H9 (cell line): ENCODE results near the gene PRR23E. TPM values are rescaled to one million over a fixed set of nuclear protein-coding genes. Genes with fewer than 3 reads are reported as not detected.

Experiments used
- DNase-seq: peaks from one replicate; pipeline ENCODE4 v3.0.0-alpha.2; 2017
- H2AFZ ChIP-seq: one replicate; pipeline ENCODE4 v1.6.1; 2013; ENCODE audit warnings: mild to moderate bottlenecking, low read length, control low read depth, moderate library complexity
- H2AK5ac ChIP-seq: 2 replicates; pipeline ENCODE4 v1.6.1; 2013; ENCODE audit warnings: low read length, control low read depth, mixed read lengths; ENCODE audit not compliant: insufficient read length
- H2BK120ac ChIP-seq: one replicate; pipeline ENCODE4 v1.6.1; 2013; ENCODE audit warnings: low read depth, mild to moderate bottlenecking, low read length, control low read depth, inconsistent platforms; ENCODE audit not compliant: poor library complexity, severe bottlenecking
- H2BK12ac ChIP-seq: 2 replicates; pipeline ENCODE4 v1.6.1; 2013; ENCODE audit warnings: low read length, control low read depth, mixed read lengths, low read depth; ENCODE audit not compliant: insufficient read length
- H2BK15ac ChIP-seq: 2 replicates; pipeline ENCODE4 v1.6.1; 2013; ENCODE audit warnings: low read depth, low read length, control low read depth
- H2BK20ac ChIP-seq: one replicate; pipeline ENCODE4 v1.6.1; 2013; ENCODE audit warnings: low read depth, mild to moderate bottlenecking, low read length, control low read depth, inconsistent platforms; ENCODE audit not compliant: poor library complexity, severe bottlenecking
- H2BK5ac ChIP-seq: 2 replicates; pipeline ENCODE4 v1.6.1; 2013; ENCODE audit warnings: low read length, control low read depth, mixed read lengths; ENCODE audit not compliant: insufficient read length
- H3K14ac ChIP-seq: 2 replicates; pipeline ENCODE4 v1.6.1; 2013; ENCODE audit warnings: low read length, control low read depth; ENCODE audit not compliant: insufficient read depth
- H3K18ac ChIP-seq: 2 replicates; pipeline ENCODE4 v1.6.1; 2013; ENCODE audit warnings: low read depth, mild to moderate bottlenecking, mixed read lengths, low read length, control low read depth; ENCODE audit not compliant: insufficient read length
- H3K23ac ChIP-seq: 2 replicates; pipeline ENCODE4 v1.6.1; 2013; ENCODE audit warnings: low read length, control low read depth, mixed read lengths, low read depth; ENCODE audit not compliant: insufficient read length
- H3K23me2 ChIP-seq: 2 replicates; pipeline ENCODE4 v1.6.1; 2013; ENCODE audit warnings: low read depth, mild to moderate bottlenecking, mixed read lengths, low read length, control low read depth; ENCODE audit not compliant: insufficient read length, poor library complexity, severe bottlenecking
- H3K27ac ChIP-seq: 2 replicates; pipeline ENCODE4 v1.5.1; 2013; ENCODE audit warnings: low read length, control low read depth, mixed read lengths, low read depth; ENCODE audit not compliant: insufficient read length
- H3K27me3 ChIP-seq: 2 replicates; pipeline ENCODE4 v1.6.1; 2013; ENCODE audit warnings: low read length, control low read depth, inconsistent platforms; ENCODE audit not compliant: insufficient read depth
- H3K4ac ChIP-seq: 2 replicates; pipeline ENCODE4 v1.6.1; 2013; ENCODE audit warnings: low read depth, mild to moderate bottlenecking, control low read depth, inconsistent platforms, low read length, moderate library complexity
- H3K4me1 ChIP-seq: 2 replicates; pipeline ENCODE4 v1.6.1; 2013; ENCODE audit warnings: low read length, control low read depth, inconsistent platforms; ENCODE audit not compliant: insufficient read depth
- H3K4me2 ChIP-seq: 2 replicates; pipeline ENCODE4 v1.6.1; 2013; ENCODE audit warnings: low read length, control low read depth, mixed read lengths; ENCODE audit not compliant: insufficient read length, insufficient read depth
- H3K56ac ChIP-seq: 2 replicates; pipeline ENCODE4 v1.6.1; 2013; ENCODE audit warnings: low read depth, mild to moderate bottlenecking, mixed read lengths, low read length, control low read depth; ENCODE audit not compliant: insufficient read length
- H3K79me1 ChIP-seq: 2 replicates; pipeline ENCODE4 v1.6.1; 2013; ENCODE audit warnings: low read depth, mild to moderate bottlenecking, moderate library complexity, low read length, control low read depth, inconsistent platforms; ENCODE audit not compliant: insufficient read depth, poor library complexity, severe bottlenecking
- H3K79me2 ChIP-seq: 2 replicates; pipeline ENCODE4 v1.6.1; 2013; ENCODE audit warnings: low read length, control low read depth, inconsistent platforms; ENCODE audit not compliant: insufficient read depth
- H3K9ac ChIP-seq: 2 replicates; pipeline ENCODE4 v1.6.1; 2013; ENCODE audit warnings: low read length, control low read depth, mixed read lengths; ENCODE audit not compliant: insufficient read length; ENCODE audit errors: extremely low read depth
- H3K9me3 ChIP-seq: one replicate; pipeline ENCODE4 v1.6.1; 2013; ENCODE audit warnings: low read depth, low read length, inconsistent platforms; ENCODE audit not compliant: control insufficient read depth
- H3T11ph ChIP-seq: one replicate; pipeline ENCODE4 v1.6.1; 2013; ENCODE audit warnings: mild to moderate bottlenecking, low read length, control low read depth, inconsistent platforms
- H4K20me1 ChIP-seq: one replicate; pipeline ENCODE4 v1.6.1; 2013; ENCODE audit not compliant: control insufficient read depth, insufficient read length, insufficient read depth
- H4K5ac ChIP-seq: 2 replicates; pipeline ENCODE4 v1.6.1; 2013; ENCODE audit warnings: low read depth, mild to moderate bottlenecking, mixed read lengths, low read length, control low read depth; ENCODE audit not compliant: insufficient read length
- H4K8ac ChIP-seq: replicated peaks from 2 replicates; pipeline ENCODE4 v1.6.1; 2013; ENCODE audit warnings: low read length, control low read depth, mixed read lengths, low read depth; ENCODE audit not compliant: insufficient read length
- H4K91ac ChIP-seq: 2 replicates; pipeline ENCODE4 v1.6.1; 2013; ENCODE audit warnings: low read depth, mild to moderate bottlenecking, moderate library complexity, mixed read lengths, low read length, control low read depth; ENCODE audit not compliant: insufficient read length
- H3K27ac Mint-ChIP-seq, 3 experiments: 2 replicates in 2 of 3; 3 replicates in 1 of 3; pipeline ENCODE4 v1.8.0; 2020 to 2021; ENCODE audit warnings: mixed read lengths in 3 of 3, mild to moderate bottlenecking in 1 of 3, moderate library complexity in 1 of 3
- H3K27me3 Mint-ChIP-seq: 2 replicates; pipeline ENCODE4 v1.8.0; 2021; ENCODE audit warnings: low read depth, mild to moderate bottlenecking, moderate library complexity, mixed read lengths
- H3K36me3 Mint-ChIP-seq, 3 experiments: 2 replicates in 2 of 3; 3 replicates in 1 of 3; pipeline ENCODE4 v1.8.0; 2020 to 2021; ENCODE audit warnings: low read depth in 3 of 3, mixed read lengths in 3 of 3; ENCODE audit not compliant: insufficient read depth in 1 of 3
- H3K4me1 Mint-ChIP-seq, 2 experiments: 2 replicates each; pipeline ENCODE4 v1.8.0; 2020; ENCODE audit warnings: mixed read lengths in 2 of 2
- H3K4me3 Mint-ChIP-seq, 2 experiments: 2 replicates in 1 of 2; 3 replicates in 1 of 2; pipeline ENCODE4 v1.8.0; 2020 to 2021; ENCODE audit warnings: mild to moderate bottlenecking in 2 of 2, mixed read lengths in 2 of 2, moderate library complexity in 1 of 2
- H3K9me3 Mint-ChIP-seq, 2 experiments: 2 replicates in 1 of 2; 3 replicates in 1 of 2; pipeline ENCODE4 v1.8.0; 2020; ENCODE audit warnings: mild to moderate bottlenecking in 2 of 2, mixed read lengths in 2 of 2, moderate library complexity in 1 of 2
- CTCF ChIP-seq: fragments of 200-600 bp; sonication (generic); conservative IDR thresholded peaks from 3 replicates; pipeline ENCODE4 v1.8.0; 2021; ENCODE audit warnings: antibody characterized with exemption, mild to moderate bottlenecking
- WGBS: extraction: QIAGEN DNeasy Blood & Tissue Kit; methylation state at CpG from one replicate; pipeline ENCODE4 v1.1.7; 2013; ENCODE audit warnings: missing lambda C conversion rate, low lambda C conversion rate, mixed read lengths; ENCODE audit not compliant: insufficient read length; ENCODE audit errors: extremely low coverage; 5-methylcytosine and 5-hydroxymethylcytosine counted together
- total RNA-seq: library from RNA; stranded (reverse); gene quantifications from 2 replicates; pipeline ENCODE4 v1.2.1, GENCODE V29; 2021

The PRR23E gene
- total RNA-seq, 1 experiment from 2014 or later: not detected

- no peaks in the 10 kb centered on the region for H3K23me2 ChIP-seq
- peaks cover 11% of the 10 kb centered on the region for H3K27me3 Mint-ChIP-seq
- H3K79me2 ChIP-seq: no peaks in the 10 kb centered on the region
- no peak overlapping the region for H2AFZ ChIP-seq
- H3K36me3 Mint-ChIP-seq: no peaks in the 10 kb centered on the region
- no peak overlapping the region for H3T11ph ChIP-seq
- no peaks in the 10 kb centered on the region for H4K20me1 ChIP-seq
- H3K18ac ChIP-seq: no peak overlapping the region
- H2BK5ac ChIP-seq: no peak overlapping the region
- TF ChIP-seq CTCF: no peak
- H3K4me1 ChIP-seq: no peaks in the 10 kb centered on the region
- peaks cover 0 to 5% of the 10 kb centered on the region in 2 experiments; a peak in 2 of 4 replicates for H3K4me1 Mint-ChIP-seq
- H3K27ac Mint-ChIP-seq: no peak overlapping the region
- H3K9ac ChIP-seq: no peak overlapping the region
- H2BK120ac ChIP-seq: no peak overlapping the region
- no CpG with 5 or more reads among the region's 8 CpGs for WGBS
- no peak overlapping the region for H3K56ac ChIP-seq
- H2BK12ac ChIP-seq: no peak overlapping the region
- no peak overlapping the region for H3K23ac ChIP-seq
- no peak overlapping the region for H3K4me3 Mint-ChIP-seq
- no peaks in the 10 kb centered on the region for H3K27me3 ChIP-seq
- H2AK5ac ChIP-seq: no peak overlapping the region
- H4K8ac ChIP-seq: no peak overlapping the region
- H3K27ac ChIP-seq: no peak overlapping the region
- no peak overlapping the region for H2BK20ac ChIP-seq
- no peaks in the 10 kb centered on the region for H3K9me3 Mint-ChIP-seq
- H3K4me2 ChIP-seq: no peak overlapping the region
- H3K4ac ChIP-seq: no peak overlapping the region
- no peak overlapping the region for H2BK15ac ChIP-seq
- no peak overlapping the region for H4K5ac ChIP-seq
- H4K91ac ChIP-seq: no peak overlapping the region
- H3K79me1 ChIP-seq: no peaks in the 10 kb centered on the region
- no peak for DNase-seq
- no peaks in the 10 kb centered on the region for H3K9me3 ChIP-seq
- no peak overlapping the region for H3K14ac ChIP-seq
Observed at GRCh38 chr3:127215714-127216414, 22.9 kb downstream of the PRR23E start.
